Stimulated activated CD8-positive, alpha-beta memory T cell treated with anti-CD3 and anti-CD28 coated beads, Interleukin-12 subunit alpha, Interleukin-12 subunit beta, amount 100 ng/mL, for 4 hours (primary cell): ENCODE measurements around the gene ZNF425.
"Not testable (repeated sequence)": the region's sequence is repeated elsewhere in the genome, so short reads cannot be mapped to it uniquely, and the experiment has no call there.

Experiments used
- DNase-seq: peaks from one replicate; pipeline ENCODE4 v3.0.0-alpha.2; 2020; ENCODE audit warnings: low read depth

The ZNF425 gene

GRCh38 chr7:149074116-149074885, 51.8 kb downstream of the ZNF425 start:
- no peak for DNase-seq

- DNase-seq: no peak
These were observed 53.7 kb downstream of the ZNF425 start for GRCh38 chr7:149072438-149072775.

- DNase-seq: peak; percentile 22
These were observed 54.3 kb downstream of the ZNF425 start for GRCh38 chr7:149071641-149072437.

GRCh38 chr7:149071182-149071635, 54.9 kb downstream of the ZNF425 start:
- no peak for DNase-seq

- DNase-seq: no peak
These were observed 55.6 kb downstream of the ZNF425 start for GRCh38 chr7:149070372-149071125.

DNA sequence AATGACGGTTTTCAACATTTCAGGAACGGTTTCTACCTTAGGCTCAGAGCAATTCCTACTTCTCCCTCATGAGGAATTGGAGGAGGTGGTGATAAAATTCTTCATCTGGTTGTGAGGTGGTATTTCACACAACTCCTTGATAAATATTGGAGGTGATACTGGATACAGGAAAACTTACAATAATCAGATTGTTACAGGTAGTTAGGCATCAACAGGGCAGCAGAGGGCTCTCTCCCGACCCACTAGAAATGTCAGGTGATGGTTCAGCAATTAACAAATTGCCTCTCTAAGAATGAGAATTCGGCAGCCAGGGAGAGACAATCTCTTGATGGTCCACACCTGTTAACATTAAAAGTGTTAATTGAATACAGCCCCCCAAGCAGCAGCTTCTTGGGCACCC, 58.3 kb downstream of the ZNF425 start:
- no peak for DNase-seq

- no peak for DNase-seq
These were observed 62.6 kb downstream of the ZNF425 start for GRCh38 chr7:149063476-149063875.

DNA sequence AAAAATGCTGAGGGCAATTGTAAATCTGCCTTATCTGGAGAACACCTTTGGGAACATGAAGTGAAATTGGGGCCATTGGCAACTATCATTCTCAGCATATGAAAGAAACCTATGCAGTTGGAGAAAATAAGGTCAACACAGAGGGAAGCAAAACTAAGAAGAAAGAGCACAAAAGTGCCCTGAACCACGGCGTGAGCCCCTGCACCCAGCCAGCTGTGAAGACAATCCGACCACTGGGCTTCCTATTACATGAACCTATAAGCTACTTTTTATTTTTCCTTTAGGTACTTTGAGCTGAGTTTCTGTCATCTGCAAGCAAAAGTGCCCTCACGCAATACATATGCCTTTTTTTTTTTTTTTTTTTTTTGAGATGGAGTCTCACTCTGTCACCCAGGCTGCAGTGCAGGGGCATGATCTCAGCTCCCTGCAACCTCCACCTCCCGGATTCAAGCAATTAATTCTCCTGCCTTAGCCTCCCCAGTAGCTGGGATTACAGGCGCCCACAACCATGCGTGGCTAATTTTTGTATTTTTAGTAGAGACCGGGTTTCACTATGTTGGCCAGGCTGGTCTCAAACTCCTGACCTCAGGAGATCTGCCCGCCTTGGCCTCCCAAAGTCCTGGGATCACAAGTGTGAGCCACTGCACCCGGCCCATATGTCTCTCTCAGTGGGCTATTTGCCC, 63.8 kb downstream of the ZNF425 start:
- DNase-seq: not testable (repeated sequence)

DNA sequence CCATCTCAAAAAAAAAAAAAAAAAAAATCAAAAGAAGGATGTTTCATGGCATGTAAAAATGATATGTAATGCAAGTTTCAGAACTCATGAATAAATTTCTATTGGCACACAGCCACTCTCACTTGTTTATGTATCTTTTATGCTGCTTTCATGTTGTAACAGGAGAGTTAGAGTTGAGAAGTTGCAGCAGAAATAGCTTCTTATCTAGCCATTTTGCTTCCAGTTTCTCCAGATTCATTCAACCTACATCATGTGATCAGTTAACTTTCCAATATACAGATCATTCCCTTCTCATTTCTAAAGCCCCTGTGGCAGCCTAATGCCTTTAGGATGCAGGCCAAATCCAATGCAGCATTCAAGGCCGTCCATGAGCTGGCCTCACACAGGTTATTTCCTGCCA, 66.0 kb downstream of the ZNF425 start:
- DNase-seq: no peak

GRCh38 chr7:149053885-149054284, 72.2 kb downstream of the ZNF425 start:
- no peak for DNase-seq

GRCh38 chr7:149053384-149053783, 72.7 kb downstream of the ZNF425 start:
- DNase-seq: no peak
